ENCODE measurements around the gene MAPKAP1. TPM values are rescaled to one million over a fixed set of nuclear protein-coding genes. Genes with fewer than 3 reads are reported as not detected.

MAPKAP1 gene
- total and polyA plus RNA-seq, 8 donors, result 49.5 to 89.5 (median 56.2) TPM

DNA sequence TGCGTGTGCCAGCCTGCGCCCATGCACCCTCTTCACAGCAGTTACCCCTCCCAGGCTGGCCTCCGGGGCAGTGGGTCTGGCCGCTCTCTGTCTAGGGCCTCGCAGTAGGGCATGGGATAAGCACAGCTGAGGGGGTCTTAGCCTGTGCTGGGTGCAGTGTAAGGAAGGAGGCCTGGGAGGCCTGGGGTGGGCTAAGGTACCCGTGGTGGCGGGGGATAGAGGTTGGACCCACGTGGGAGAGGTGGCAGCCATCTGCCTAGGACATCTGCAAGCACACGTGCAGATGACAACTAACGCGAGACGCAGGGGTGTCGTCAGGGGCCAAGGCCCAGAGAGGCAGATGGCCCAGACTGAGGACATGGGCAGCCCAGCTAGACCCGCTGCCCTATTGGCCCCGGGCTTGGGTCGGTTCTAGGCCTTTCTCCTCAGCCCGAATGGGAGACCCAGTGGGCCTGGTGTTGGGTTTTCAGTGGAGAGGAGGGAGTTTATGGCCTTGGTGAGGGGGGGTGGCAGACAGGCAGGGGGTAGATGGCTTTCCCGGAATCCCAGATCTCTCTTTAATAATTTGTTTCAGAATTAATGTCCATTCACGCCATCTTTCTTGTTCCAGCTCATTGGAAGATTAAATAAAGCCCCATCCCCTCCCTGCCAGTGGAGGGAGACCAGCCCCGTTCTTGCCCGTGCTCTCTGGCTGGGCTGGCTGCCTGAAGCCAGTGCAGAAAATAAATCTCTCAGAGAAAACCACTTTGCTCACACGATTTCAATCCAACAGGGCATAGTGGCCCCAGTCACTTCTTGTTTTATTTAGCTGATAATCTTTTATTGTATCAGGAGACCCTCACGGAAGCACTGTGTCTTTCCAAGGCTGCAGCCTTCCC is 291.2 kb downstream of the MAPKAP1 start:
- TF ChIP-seq, protein P1, sequence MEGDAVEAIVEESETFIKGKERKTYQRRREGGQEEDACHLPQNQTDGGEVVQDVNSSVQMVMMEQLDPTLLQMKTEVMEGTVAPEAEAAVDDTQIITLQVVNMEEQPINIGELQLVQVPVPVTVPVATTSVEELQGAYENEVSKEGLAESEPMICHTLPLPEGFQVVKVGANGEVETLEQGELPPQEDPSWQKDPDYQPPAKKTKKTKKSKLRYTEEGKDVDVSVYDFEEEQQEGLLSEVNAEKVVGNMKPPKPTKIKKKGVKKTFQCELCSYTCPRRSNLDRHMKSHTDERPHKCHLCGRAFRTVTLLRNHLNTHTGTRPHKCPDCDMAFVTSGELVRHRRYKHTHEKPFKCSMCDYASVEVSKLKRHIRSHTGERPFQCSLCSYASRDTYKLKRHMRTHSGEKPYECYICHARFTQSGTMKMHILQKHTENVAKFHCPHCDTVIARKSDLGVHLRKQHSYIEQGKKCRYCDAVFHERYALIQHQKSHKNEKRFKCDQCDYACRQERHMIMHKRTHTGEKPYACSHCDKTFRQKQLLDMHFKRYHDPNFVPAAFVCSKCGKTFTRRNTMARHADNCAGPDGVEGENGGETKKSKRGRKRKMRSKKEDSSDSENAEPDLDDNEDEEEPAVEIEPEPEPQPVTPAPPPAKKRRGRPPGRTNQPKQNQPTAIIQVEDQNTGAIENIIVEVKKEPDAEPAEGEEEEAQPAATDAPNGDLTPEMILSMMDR (IDR thresholded peaks at IDR 0.05), result no peak
- DNase-seq (peak in 1 of 4 donors; percentile 65), ATAC-seq (no peak)
- no peak overlapping the region for H3K27ac ChIP-seq
- H3K4me1 ChIP-seq, result no peaks in the 10 kb centered on the region
- no peaks in the 10 kb centered on the region for H3K36me3 ChIP-seq
- no peaks in the 10 kb centered on the region for H3K9me3 ChIP-seq
- H3K27me3 ChIP-seq, result no peaks in the 10 kb centered on the region
- intact Hi-C loops (cut with DNase I), result loop anchor here (10.0 kb wide), 2 partner anchors 219 to 809 kb away; no protein-coding TSS in a partner anchor
- no peak overlapping the region for H3K4me3 ChIP-seq

- Histone ChIP-seq H3K27ac (no peak overlapping the region), H3K9me3 (no peaks in the 10 kb centered on the region), H3K4me1 (peaks cover 0 to 8% of the 10 kb centered on the region in 2 donors), H3K27me3 (peaks cover 0 to 8% of the 10 kb centered on the region in 2 donors), H3K36me3 (no peaks in the 10 kb centered on the region), H3K4me3 (no peak overlapping the region)
- intact Hi-C loops (cut with DNase I), result loop anchor here (10.0 kb wide), 2 partner anchors 221 to 811 kb away; no protein-coding TSS in a partner anchor
- TF ChIP-seq, protein P1 (IDR thresholded peaks at IDR 0.05), result no peak
- no peak for ATAC-seq
- peak in 1 of 4 donors; percentile 44 for DNase-seq
Observed at GRCh38 chr9:125413579-125413978, 293.4 kb downstream of the MAPKAP1 start.

DNA sequence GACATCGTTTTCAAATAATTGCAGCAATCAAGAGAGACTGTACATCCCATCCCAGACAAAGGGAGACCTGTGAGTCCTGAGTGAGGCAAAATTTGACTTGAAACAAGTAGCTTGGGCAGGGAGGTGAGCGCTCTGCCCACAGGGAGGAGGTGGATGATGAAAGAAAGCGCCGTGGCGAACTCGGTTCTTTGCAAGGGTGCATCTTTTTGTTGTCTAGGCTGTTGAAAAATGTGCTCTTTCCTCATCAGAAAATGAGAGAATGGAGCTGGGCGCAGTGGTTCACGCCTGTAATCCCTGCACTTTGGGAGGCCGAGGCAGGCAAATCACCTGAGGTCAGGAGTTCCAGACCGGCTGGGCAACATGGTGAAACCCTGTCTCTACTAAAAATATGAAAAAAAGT is 294.8 kb downstream of the MAPKAP1 start:
- Histone ChIP-seq H3K27me3 (peaks cover 0 to 22% of the 10 kb centered on the region in 2 donors), H3K4me1 (peaks cover 0 to 19% of the 10 kb centered on the region in 2 donors), H3K27ac (no peak overlapping the region), H3K9me3 (no peaks in the 10 kb centered on the region), H3K36me3 (no peaks in the 10 kb centered on the region), H3K4me3 (no peak overlapping the region)
- DNase-seq (peak in 1 of 4 donors; percentile 55), ATAC-seq (no peak)
- TF ChIP-seq, protein P1 (IDR thresholded peaks at IDR 0.05), result no peak
- intact Hi-C loops (cut with DNase I), result loop anchor here (10.0 kb wide), 2 partner anchors 223 to 813 kb away; no protein-coding TSS in a partner anchor

DNA sequence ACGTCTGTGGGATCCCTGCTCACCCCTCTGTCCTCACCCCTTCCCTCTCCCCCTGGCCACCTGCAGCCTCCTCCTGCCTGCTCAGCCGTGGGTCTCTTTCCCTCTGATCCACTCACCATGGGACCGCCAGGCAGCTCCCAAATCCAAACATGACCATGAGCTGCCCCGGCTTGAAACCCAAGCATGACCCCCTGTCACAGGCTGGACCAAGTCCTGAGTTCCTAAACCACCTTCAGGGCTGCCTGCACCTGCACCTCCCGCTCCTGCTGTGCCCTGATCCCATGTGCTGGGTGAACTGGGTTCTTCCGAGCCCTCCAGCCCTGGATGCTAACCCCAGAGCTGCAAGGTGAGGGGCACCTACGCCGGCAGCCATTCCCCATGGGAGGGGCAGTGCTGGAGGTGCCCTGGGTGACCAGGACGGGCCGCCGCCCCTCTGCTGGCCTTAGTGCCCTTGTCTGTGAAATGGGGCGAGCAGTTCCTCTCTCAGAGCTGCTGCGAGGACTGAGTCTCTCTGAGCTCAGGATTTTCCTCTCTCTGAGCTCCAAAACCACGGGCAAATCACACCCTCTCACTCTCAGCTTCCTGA is 295.7 kb downstream of the MAPKAP1 start:
- DNase-seq, result no peak
- H3K4me3 ChIP-seq, result peak overlapping the region in 1 of 2 donors; percentile 19
- ATAC-seq, result no peak
- H3K27me3 ChIP-seq, result peaks cover 0 to 26% of the 10 kb centered on the region in 2 donors
- TF ChIP-seq, protein P1 (IDR thresholded peaks at IDR 0.05), result no peak
- H3K9me3 ChIP-seq, result no peaks in the 10 kb centered on the region
- no peaks in the 10 kb centered on the region for H3K36me3 ChIP-seq
- H3K4me1 ChIP-seq, result peaks cover 0 to 19% of the 10 kb centered on the region in 2 donors
- intact Hi-C loops (cut with DNase I), result loop anchor here (10.0 kb wide), 2 partner anchors 224 to 814 kb away; no protein-coding TSS in a partner anchor
- H3K27ac ChIP-seq, result no peak overlapping the region

GRCh38 chr9:125410522-125410894 is 296.5 kb downstream of the MAPKAP1 start:
- Histone ChIP-seq H3K36me3 (no peaks in the 10 kb centered on the region), H3K27ac (peak overlapping the region in 1 of 2 donors; percentile 3), H3K9me3 (no peaks in the 10 kb centered on the region), H3K27me3 (peaks cover 0 to 26% of the 10 kb centered on the region in 2 donors), H3K4me1 (peaks cover 0 to 19% of the 10 kb centered on the region in 2 donors), H3K4me3 (peak overlapping the region in 1 of 2 donors; percentile 19)
- intact Hi-C loops (cut with DNase I), result loop anchor here (10.0 kb wide), 2 partner anchors 224 to 814 kb away; no protein-coding TSS in a partner anchor
- ATAC-seq (no peak), DNase-seq (no peak)
- TF ChIP-seq, protein P1 (IDR thresholded peaks at IDR 0.05), result no peak
